ENCODE data around the gene GIGYF1.
"Not testable (repeated sequence)": the region's sequence is repeated elsewhere in the genome, so short reads cannot be mapped to it uniquely, and the experiment has no call there.

GIGYF1 gene

GRCh38 chr7:100667331-100668068 is 26.6 kb downstream of the GIGYF1 start:
- DNase-seq (ENCODE audit: low read depth): no peak
- TF ChIP-seq CTCF (conservative IDR thresholded peaks at IDR 0.05; ENCODE audit: low read depth, low read length): no peak
- H3K4me3 ChIP-seq (ENCODE audit: low read length): no peak overlapping the region

- DNase-seq (ENCODE audit: low read depth): no peak
- H3K4me3 ChIP-seq (ENCODE audit: low read length): no peak overlapping the region
- TF ChIP-seq CTCF (conservative IDR thresholded peaks at IDR 0.05; ENCODE audit: low read depth, low read length): no peak
These were observed 28.8 kb downstream of the GIGYF1 start for GRCh38 chr7:100665168-100665726.

- H3K4me3 ChIP-seq (ENCODE audit: low read length); DNase-seq (ENCODE audit: low read depth): not testable (repeated sequence)
These were observed 31.8 kb downstream of the GIGYF1 start for GRCh38 chr7:100662194-100662776.

- no peak for TF ChIP-seq CTCF (conservative IDR thresholded peaks at IDR 0.05; ENCODE audit: low read depth, low read length)
- H3K4me3 ChIP-seq (ENCODE audit: low read length): no peak within 1 kb of the TSS
- DNase-seq (ENCODE audit: low read depth): no peak
These were observed 38.0 kb downstream of the GIGYF1 start, which contains the start of gene ACTL6B for GRCh38 chr7:100655908-100656674. ACTL6B (minus strand) TSS chr7:100656448; CDS start chr7:100656354, 94 bp downstream.

- TF ChIP-seq CTCF (conservative IDR thresholded peaks at IDR 0.05; ENCODE audit: low read depth, low read length): no peak
- H3K4me3 ChIP-seq (ENCODE audit: low read length): no peak overlapping the region
- DNase-seq (ENCODE audit: low read depth): no peak
These were observed 38.9 kb downstream of the GIGYF1 start for GRCh38 chr7:100654908-100655831.

GRCh38 chr7:100649826-100650565 is 44.1 kb downstream of the GIGYF1 start:
- H3K4me3 ChIP-seq (ENCODE audit: low read length): no peak overlapping the region
- TF ChIP-seq CTCF (conservative IDR thresholded peaks at IDR 0.05; ENCODE audit: low read depth, low read length): no peak
- DNase-seq (ENCODE audit: low read depth): no peak

All from retinal pigment epithelial cell (primary cell).